Measurements from ENCODE around the gene KCNB1.

The KCNB1 gene

DNA sequence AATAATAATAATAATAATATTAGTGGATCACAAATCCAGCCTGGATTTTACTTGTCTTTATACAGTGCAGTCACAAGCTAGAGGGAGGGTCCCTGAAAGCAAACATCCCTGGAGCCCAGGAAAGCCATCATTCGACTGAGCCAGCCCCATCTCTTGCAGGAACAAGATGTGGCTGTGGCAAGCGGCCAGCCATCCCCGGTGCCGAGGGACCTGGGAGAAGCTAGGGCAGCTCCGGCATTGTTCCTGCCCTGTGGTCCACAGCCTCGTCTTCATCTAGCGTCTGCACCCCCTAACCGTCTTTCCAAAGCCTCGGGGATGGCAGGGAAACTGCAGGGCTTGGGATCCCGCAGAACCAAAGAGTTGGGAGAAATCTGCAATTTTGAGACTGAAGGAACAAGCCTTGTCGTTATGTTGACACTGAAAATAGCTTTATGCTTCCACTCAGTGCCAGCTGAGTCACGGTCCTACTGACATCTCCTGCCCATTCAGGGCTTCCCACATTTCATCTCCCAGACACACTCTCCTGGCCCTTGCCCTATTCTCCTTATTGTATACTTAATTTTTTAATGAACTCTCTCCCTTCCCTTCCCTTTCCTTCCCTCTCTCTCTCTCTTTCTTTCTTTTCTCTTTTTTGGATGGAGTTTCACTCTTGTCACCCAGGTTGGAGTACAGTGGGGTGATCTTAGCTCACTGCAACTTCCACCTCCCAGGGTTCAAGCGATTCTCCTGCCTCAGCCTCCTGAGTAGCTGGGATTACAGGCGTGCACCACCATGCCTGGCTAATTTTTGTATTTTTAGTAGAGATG is 142.1 kb downstream of the KCNB1 start:
- Histone ChIP-seq H3K9ac (ENCODE audit: insufficient read length, low read depth) (no peak overlapping the region), H3K4me3 (ENCODE audit: insufficient read length, low read depth) (no peak overlapping the region), H3K4me1 (ENCODE audit: insufficient read depth, insufficient read length) (peaks cover 7% of the 10 kb centered on the region), H3K9me3 (ENCODE audit: insufficient read depth, low read length) (no peaks in the 10 kb centered on the region), H3K27me3 (ENCODE audit: insufficient read depth, insufficient read length) (peaks cover 2% of the 10 kb centered on the region), H3K36me3 (ENCODE audit: insufficient read depth, insufficient read length, low read length) (no peaks in the 10 kb centered on the region)
- no peak for DNase-seq (ENCODE audit: low read depth, low spot score)
- TF ChIP-seq SUZ12 (IDR thresholded peaks at IDR 0.05; ENCODE audit: extremely low read depth, insufficient read depth, insufficient read length) (no peak), ZNF274 (IDR thresholded peaks at IDR 0.05; ENCODE audit: low read depth, low read length) (no peak), YY1 (IDR thresholded peaks at IDR 0.05; ENCODE audit: insufficient read depth, insufficient read length) (no peak)

DNA sequence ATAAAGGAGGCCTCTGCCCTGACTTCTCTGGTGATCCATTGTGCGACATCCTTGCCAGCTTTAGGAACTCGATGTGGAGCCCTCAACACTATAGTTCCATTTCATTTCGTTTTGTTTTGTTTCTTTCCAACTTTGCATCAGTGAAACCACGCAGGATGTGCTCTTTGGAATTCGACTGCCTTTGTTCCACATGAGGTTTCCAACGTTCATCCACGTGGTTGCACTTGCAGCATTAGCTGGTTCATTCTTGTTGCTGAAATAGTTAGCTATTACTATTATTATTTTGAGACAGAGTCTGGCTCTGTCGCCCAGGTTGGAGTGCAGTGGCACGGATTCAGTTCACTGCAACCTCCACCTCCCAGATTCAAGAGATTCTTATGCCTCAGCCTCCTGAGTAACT is 143.3 kb downstream of the KCNB1 start:
- Histone ChIP-seq H3K27me3 (ENCODE audit: insufficient read depth, insufficient read length) (peaks cover 2% of the 10 kb centered on the region), H3K9ac (ENCODE audit: insufficient read length, low read depth) (no peak overlapping the region), H3K4me1 (ENCODE audit: insufficient read depth, insufficient read length) (peaks cover 5% of the 10 kb centered on the region), H3K4me3 (ENCODE audit: insufficient read length, low read depth) (no peak overlapping the region), H3K36me3 (ENCODE audit: insufficient read depth, insufficient read length, low read length) (no peaks in the 10 kb centered on the region), H3K9me3 (ENCODE audit: insufficient read depth, low read length) (no peaks in the 10 kb centered on the region)
- no peak for TF ChIP-seq ZNF274 (IDR thresholded peaks at IDR 0.05; ENCODE audit: low read depth, low read length)
- TF ChIP-seq YY1 (IDR thresholded peaks at IDR 0.05; ENCODE audit: insufficient read depth, insufficient read length) = no peak
- TF ChIP-seq SUZ12 (IDR thresholded peaks at IDR 0.05; ENCODE audit: extremely low read depth, insufficient read depth, insufficient read length) = no peak
- no peak for DNase-seq (ENCODE audit: low read depth, low spot score)

- Histone ChIP-seq H3K9me3 (ENCODE audit: insufficient read depth, low read length) (no peaks in the 10 kb centered on the region), H3K9ac (ENCODE audit: insufficient read length, low read depth) (no peak overlapping the region), H3K4me1 (ENCODE audit: insufficient read depth, insufficient read length) (no peaks in the 10 kb centered on the region), H3K4me3 (ENCODE audit: insufficient read length, low read depth) (no peak overlapping the region), H3K36me3 (ENCODE audit: insufficient read depth, insufficient read length, low read length) (no peaks in the 10 kb centered on the region), H3K27me3 (ENCODE audit: insufficient read depth, insufficient read length) (peaks cover 2% of the 10 kb centered on the region)
- TF ChIP-seq YY1 (IDR thresholded peaks at IDR 0.05; ENCODE audit: insufficient read depth, insufficient read length) (no peak), ZNF274 (IDR thresholded peaks at IDR 0.05; ENCODE audit: low read depth, low read length) (no peak), SUZ12 (IDR thresholded peaks at IDR 0.05; ENCODE audit: extremely low read depth, insufficient read depth, insufficient read length) (no peak)
- DNase-seq (ENCODE audit: low read depth, low spot score) = no peak
These were observed 144.4 kb downstream of the KCNB1 start for GRCh38 chr20:49338061-49338460.

- Histone ChIP-seq H3K9me3 (ENCODE audit: insufficient read depth, low read length) (no peaks in the 10 kb centered on the region), H3K9ac (ENCODE audit: insufficient read length, low read depth) (no peak overlapping the region), H3K4me3 (ENCODE audit: insufficient read length, low read depth) (no peak overlapping the region), H3K4me1 (ENCODE audit: insufficient read depth, insufficient read length) (no peaks in the 10 kb centered on the region), H3K27me3 (ENCODE audit: insufficient read depth, insufficient read length) (peaks cover 2% of the 10 kb centered on the region), H3K36me3 (ENCODE audit: insufficient read depth, insufficient read length, low read length) (no peaks in the 10 kb centered on the region)
- no peak for DNase-seq (ENCODE audit: low read depth, low spot score)
- TF ChIP-seq SUZ12 (IDR thresholded peaks at IDR 0.05; ENCODE audit: extremely low read depth, insufficient read depth, insufficient read length) = no peak
- no peak for TF ChIP-seq YY1 (IDR thresholded peaks at IDR 0.05; ENCODE audit: insufficient read depth, insufficient read length)
These were observed 145.1 kb downstream of the KCNB1 start for GRCh38 chr20:49337357-49337756.

GRCh38 chr20:49336786-49337185 is 145.7 kb downstream of the KCNB1 start:
- no peaks in the 10 kb centered on the region for H3K9me3 ChIP-seq (ENCODE audit: insufficient read depth, low read length)
- no peaks in the 10 kb centered on the region for H3K36me3 ChIP-seq (ENCODE audit: insufficient read depth, insufficient read length, low read length)
- H3K4me3 ChIP-seq (ENCODE audit: insufficient read length, low read depth) = no peak overlapping the region
- no peaks in the 10 kb centered on the region for H3K4me1 ChIP-seq (ENCODE audit: insufficient read depth, insufficient read length)
- DNase-seq (ENCODE audit: low read depth, low spot score) = no peak
- H3K9ac ChIP-seq (ENCODE audit: insufficient read length, low read depth) = no peak overlapping the region
- TF ChIP-seq YY1 (IDR thresholded peaks at IDR 0.05; ENCODE audit: insufficient read depth, insufficient read length) (no peak), SUZ12 (IDR thresholded peaks at IDR 0.05; ENCODE audit: extremely low read depth, insufficient read depth, insufficient read length) (no peak), ZNF274 (IDR thresholded peaks at IDR 0.05; ENCODE audit: low read depth, low read length) (no peak)
- peaks cover 2% of the 10 kb centered on the region for H3K27me3 ChIP-seq (ENCODE audit: insufficient read depth, insufficient read length)

DNA sequence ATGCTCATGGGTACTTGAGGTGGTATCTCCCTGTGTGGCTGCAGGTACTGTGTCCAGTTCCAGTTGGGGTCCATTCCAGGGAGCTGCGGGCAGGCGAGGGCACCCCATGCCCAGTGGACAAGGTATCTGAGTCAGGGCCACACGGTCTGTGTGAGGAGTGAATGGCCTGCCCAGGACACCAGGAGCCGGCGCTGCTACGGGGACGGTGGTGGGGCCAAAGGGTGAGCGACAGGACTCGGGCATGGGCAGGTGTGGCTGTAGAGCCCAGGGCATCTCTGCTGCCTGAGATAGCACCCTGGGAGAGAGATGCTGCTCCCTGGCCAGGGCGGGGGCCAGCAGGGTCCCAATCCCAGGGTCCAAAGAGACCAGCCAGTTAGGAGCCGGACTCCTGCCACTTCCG is 147.0 kb downstream of the KCNB1 start:
- Histone ChIP-seq H3K4me1 (ENCODE audit: insufficient read depth, insufficient read length) (no peaks in the 10 kb centered on the region), H3K4me3 (ENCODE audit: insufficient read length, low read depth) (no peak overlapping the region), H3K36me3 (ENCODE audit: insufficient read depth, insufficient read length, low read length) (no peaks in the 10 kb centered on the region), H3K9me3 (ENCODE audit: insufficient read depth, low read length) (no peaks in the 10 kb centered on the region), H3K9ac (ENCODE audit: insufficient read length, low read depth) (no peak overlapping the region), H3K27me3 (ENCODE audit: insufficient read depth, insufficient read length) (peaks cover 6% of the 10 kb centered on the region)
- no peak for DNase-seq (ENCODE audit: low read depth, low spot score)
- TF ChIP-seq SUZ12 (IDR thresholded peaks at IDR 0.05; ENCODE audit: extremely low read depth, insufficient read depth, insufficient read length) (no peak), YY1 (IDR thresholded peaks at IDR 0.05; ENCODE audit: insufficient read depth, insufficient read length) (no peak), ZNF274 (IDR thresholded peaks at IDR 0.05; ENCODE audit: low read depth, low read length) (no peak)

- TF ChIP-seq YY1 (IDR thresholded peaks at IDR 0.05; ENCODE audit: insufficient read depth, insufficient read length) = no peak
These were observed 151.5 kb downstream of the KCNB1 start for GRCh38 chr20:49330701-49331615.

More at GRCh38 chr20:49330701-49331615, 151.5 kb downstream of the KCNB1 start:
- H3K9ac ChIP-seq (ENCODE audit: insufficient read length, low read depth) = no peak overlapping the region
- no peak overlapping the region for H3K4me3 ChIP-seq (ENCODE audit: insufficient read length, low read depth)
- no peaks in the 10 kb centered on the region for H3K36me3 ChIP-seq (ENCODE audit: insufficient read depth, insufficient read length, low read length)
- no peaks in the 10 kb centered on the region for H3K4me1 ChIP-seq (ENCODE audit: insufficient read depth, insufficient read length)
- peaks cover 6% of the 10 kb centered on the region for H3K27me3 ChIP-seq (ENCODE audit: insufficient read depth, insufficient read length)
- no peak for DNase-seq (ENCODE audit: low read depth, low spot score)
- no peaks in the 10 kb centered on the region for H3K9me3 ChIP-seq (ENCODE audit: insufficient read depth, low read length)

All from NT2/D1 (cell line).